HepG2 (cell line): ENCODE measurements around the gene ARIH2.

ENCODE experiments used
- HCFC1 ChIP-seq: fragments of 150-350 bp; IDR thresholded peaks from 2 replicates; pipeline ENCODE4 v1.6.1; 2014; ENCODE audit warnings: low read depth, low read length
- MAFG ChIP-seq: sonication (generic); formaldehyde crosslinking; IDR thresholded peaks from 2 replicates; pipeline ENCODE4 v1.5.1; 2020; ENCODE audit warnings: mild to moderate bottlenecking, missing genetic modification reagents
- PHF8 ChIP-seq: sonication (generic); formaldehyde crosslinking; IDR thresholded peaks from 2 replicates; pipeline ENCODE4 v1.5.0; 2020; ENCODE audit warnings: missing genetic modification reagents
- PRDM10 ChIP-seq: sonication (generic); formaldehyde crosslinking; IDR thresholded peaks from 2 replicates; pipeline ENCODE4 v1.4.0; 2020; ENCODE audit warnings: low read depth, missing genetic modification reagents
- SP2 ChIP-seq: sonication (generic); formaldehyde crosslinking; IDR thresholded peaks from 2 replicates; pipeline ENCODE4 v1.5.1; 2020; ENCODE audit warnings: mild to moderate bottlenecking, missing genetic modification reagents
- ZNF512 ChIP-seq: sonication (generic); formaldehyde crosslinking; IDR thresholded peaks from 2 replicates; pipeline ENCODE4 v1.4.0; 2020; ENCODE audit warnings: mild to moderate bottlenecking, missing genetic modification reagents
- ZNF766 ChIP-seq: sonication (generic); formaldehyde crosslinking; IDR thresholded peaks from 2 replicates; pipeline ENCODE4 v1.5.0; 2020; ENCODE audit warnings: missing genetic modification reagents, borderline replicate concordance
- TF ChIP-seq, protein P1 (sequence below), 2 experiments: sonication (generic) in 1 of 2; formaldehyde crosslinking in 1 of 2; IDR thresholded peaks; 2 replicates each; pipeline versions ENCODE4 v1.5.1 to v1.6.1; 2011 to 2020; ENCODE audit warnings: borderline replicate concordance in 1 of 2, low read depth in 1 of 2, low read length in 1 of 2, mild to moderate bottlenecking in 1 of 2, missing genetic modification reagents in 1 of 2, moderate library complexity in 1 of 2
- TF ChIP-seq, protein P2 (sequence below): sonication (generic); formaldehyde crosslinking; IDR thresholded peaks from 2 replicates; pipeline ENCODE4 v1.5.0; 2020; ENCODE audit warnings: mild to moderate bottlenecking, missing genetic modification reagents, moderate library complexity

GRCh38 chr3:48985831-48986376 is 67.3 kb downstream of the ARIH2 start:
- TF ChIP-seq, protein P1, sequence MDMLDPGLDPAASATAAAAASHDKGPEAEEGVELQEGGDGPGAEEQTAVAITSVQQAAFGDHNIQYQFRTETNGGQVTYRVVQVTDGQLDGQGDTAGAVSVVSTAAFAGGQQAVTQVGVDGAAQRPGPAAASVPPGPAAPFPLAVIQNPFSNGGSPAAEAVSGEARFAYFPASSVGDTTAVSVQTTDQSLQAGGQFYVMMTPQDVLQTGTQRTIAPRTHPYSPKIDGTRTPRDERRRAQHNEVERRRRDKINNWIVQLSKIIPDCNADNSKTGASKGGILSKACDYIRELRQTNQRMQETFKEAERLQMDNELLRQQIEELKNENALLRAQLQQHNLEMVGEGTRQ (IDR thresholded peaks at IDR 0.05; ENCODE audit: low read depth, low read length) = no peak
- TF ChIP-seq, protein P1 (CRISPR knock-in tag; IDR thresholded peaks at IDR 0.05; ENCODE audit: borderline replicate concordance) = no peak
- TF ChIP-seq MAFG (no peak), PHF8 (CRISPR knock-in tag) (no peak), ZNF766 (CRISPR knock-in tag) (no peak), SP2 (CRISPR knock-in tag) (no peak), ZNF512 (CRISPR knock-in tag) (no peak), PRDM10 (CRISPR knock-in tag) (no peak), HCFC1 (no peak)
- TF ChIP-seq, protein P2, sequence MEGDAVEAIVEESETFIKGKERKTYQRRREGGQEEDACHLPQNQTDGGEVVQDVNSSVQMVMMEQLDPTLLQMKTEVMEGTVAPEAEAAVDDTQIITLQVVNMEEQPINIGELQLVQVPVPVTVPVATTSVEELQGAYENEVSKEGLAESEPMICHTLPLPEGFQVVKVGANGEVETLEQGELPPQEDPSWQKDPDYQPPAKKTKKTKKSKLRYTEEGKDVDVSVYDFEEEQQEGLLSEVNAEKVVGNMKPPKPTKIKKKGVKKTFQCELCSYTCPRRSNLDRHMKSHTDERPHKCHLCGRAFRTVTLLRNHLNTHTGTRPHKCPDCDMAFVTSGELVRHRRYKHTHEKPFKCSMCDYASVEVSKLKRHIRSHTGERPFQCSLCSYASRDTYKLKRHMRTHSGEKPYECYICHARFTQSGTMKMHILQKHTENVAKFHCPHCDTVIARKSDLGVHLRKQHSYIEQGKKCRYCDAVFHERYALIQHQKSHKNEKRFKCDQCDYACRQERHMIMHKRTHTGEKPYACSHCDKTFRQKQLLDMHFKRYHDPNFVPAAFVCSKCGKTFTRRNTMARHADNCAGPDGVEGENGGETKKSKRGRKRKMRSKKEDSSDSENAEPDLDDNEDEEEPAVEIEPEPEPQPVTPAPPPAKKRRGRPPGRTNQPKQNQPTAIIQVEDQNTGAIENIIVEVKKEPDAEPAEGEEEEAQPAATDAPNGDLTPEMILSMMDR (CRISPR knock-in tag) = no peak
